ENCODE data around the gene TTYH2.

Gene TTYH2

DNA sequence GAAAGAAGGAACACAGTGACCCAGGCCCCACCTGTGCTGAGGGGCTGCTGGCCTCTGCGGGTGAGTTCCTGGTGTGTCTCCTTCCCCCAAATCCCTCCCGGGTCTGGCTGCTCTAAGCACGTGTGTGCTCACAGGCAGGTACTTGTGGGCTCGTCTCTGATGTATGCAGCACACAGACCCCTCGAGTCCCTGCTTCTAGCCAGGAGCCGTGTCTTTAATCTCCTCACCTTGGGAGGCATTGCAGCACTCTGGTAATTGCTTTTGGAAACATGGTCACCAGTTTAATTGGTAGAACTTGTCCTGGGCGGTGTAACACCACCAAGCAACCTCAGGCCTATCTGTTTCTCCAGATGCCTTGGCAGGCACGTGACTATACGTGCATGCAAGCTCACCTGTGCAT, 18.7 kb upstream of the TTYH2 start:
- DNase-seq (ENCODE audit: low read depth in 2 of 2): no peak

- DNase-seq (ENCODE audit: low read depth in 2 of 2): no peak
Observed at GRCh38 chr17:74196541-74197317, 16.6 kb upstream of the TTYH2 start.

DNA sequence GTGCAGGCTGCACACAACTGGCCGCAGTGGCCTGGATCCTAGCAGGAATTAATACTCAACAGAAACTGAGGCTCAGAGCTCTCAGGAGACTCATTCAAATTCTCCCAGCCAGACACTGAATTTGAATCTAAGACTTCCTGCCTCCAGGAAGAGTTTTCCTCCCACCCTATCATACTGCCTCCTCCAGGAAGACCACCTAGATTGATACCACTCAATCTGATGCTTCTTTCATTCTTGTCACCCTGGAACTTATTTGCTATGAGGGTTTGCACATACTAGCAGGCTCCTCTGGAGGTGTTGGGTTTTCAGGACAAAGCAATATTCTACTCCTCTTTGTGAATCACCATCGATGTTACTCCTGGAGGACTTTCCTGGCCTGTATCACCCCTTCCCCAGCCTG, 15.6 kb upstream of the TTYH2 start:
- no peak for DNase-seq (ENCODE audit: low read depth in 2 of 2)

- DNase-seq (ENCODE audit: low read depth in 2 of 2): no peak
Observed at GRCh38 chr17:74198694-74199093, 14.7 kb upstream of the TTYH2 start.

GRCh38 chr17:74199306-74200092, 13.9 kb upstream of the TTYH2 start:
- peak in 1 of 2 donors; percentile 39 for DNase-seq (ENCODE audit: low read depth in 2 of 2)

GRCh38 chr17:74200112-74200511, 13.3 kb upstream of the TTYH2 start:
- no peak for DNase-seq (ENCODE audit: low read depth in 2 of 2)

DNA sequence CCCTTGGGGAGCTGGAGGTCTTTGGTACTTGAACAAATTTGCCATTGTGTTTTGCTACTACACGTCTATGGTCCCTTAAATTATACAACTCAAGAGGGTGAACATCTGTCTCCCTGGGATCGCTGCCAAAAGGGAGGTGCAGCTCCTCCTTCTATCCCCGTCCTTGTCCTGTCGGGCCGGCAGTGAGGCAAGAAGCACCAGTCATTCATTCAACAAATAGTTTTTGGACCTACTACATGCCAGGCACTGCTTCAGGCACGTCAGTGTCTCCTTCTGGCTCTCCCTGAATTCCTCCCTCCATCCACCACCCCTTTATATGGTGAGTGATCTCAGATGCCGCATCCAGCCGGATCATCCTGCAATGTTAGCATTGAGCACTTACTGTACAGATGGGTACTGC, 12.1 kb upstream of the TTYH2 start:
- DNase-seq (ENCODE audit: low read depth in 2 of 2): no peak

DNA sequence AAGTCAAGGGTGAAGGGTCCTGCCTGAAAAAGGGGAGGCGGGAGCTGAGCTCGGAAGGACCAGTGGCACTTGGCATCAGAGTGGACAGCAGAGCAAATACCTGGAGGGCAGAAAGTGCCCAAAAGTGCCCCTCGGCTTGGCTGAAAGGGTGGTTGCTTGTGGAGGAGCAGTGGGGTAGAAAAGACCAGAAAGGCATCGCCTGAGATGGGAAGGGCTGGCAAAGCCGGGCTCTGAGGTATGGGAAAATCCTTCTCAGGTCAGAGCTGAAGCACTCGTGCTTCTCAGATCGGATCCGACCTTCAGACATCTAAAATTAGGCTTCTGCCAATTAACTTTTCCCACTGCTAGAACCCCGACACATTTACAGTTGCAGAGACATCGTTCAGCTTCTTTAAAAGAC, 11.4 kb upstream of the TTYH2 start:
- DNase-seq (ENCODE audit: low read depth in 2 of 2): no peak

GRCh38 chr17:74202938-74203337, 10.4 kb upstream of the TTYH2 start:
- DNase-seq (ENCODE audit: low read depth in 2 of 2): no peak

DNA sequence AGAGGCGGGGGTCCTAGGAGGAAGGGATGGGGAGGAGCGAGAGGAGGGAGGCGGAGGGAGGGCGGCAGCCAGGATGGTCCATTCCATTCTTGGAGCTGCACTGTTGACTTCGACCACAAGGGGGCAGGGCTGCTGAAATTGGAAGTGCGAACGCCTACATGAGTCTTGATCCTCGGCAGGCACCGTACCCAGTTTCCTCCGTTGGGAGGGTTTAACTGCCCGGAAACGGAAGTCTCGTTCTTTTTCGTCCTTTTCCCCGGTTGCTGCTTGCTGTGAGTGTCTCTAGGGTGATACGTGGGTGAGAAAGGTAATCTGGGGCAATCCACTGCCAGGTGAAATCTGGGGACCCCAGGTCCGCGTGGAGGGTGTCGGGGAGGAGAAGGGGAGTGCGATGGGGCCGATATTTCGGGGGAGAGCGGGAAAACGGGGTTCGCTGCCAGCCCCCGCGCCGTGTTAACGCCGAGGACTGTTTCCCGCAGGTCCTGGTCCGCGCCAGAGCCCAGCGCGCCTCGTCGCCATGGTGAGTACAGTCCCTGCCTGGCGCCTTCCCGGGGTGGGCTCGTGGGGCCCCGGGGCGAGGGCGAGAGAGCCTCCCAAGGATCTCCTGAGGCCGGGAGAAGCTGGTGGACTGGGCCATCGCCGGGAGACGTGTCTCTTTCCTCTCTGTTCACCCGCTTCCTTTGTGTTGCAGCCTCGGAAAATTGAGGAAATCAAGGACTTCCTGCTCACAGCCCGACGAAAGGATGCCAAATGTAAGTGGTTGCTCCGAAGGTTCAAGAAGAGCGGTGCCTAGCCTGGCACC, 9.7 kb upstream of the TTYH2 start, which contains the start of gene RPL38:
Gene RPL38, plus strand, starts transcription at position 240 of the 802 bp plus-strand sequence. Its CDS starts 278 bp downstream, at position 518.
- peak; percentile 88 to 90 for DNase-seq (ENCODE audit: low read depth in 2 of 2)

- DNase-seq (ENCODE audit: low read depth in 2 of 2): no peak
Observed at GRCh38 chr17:74204474-74204873, 8.9 kb upstream of the TTYH2 start.

- no peak for DNase-seq (ENCODE audit: low read depth in 2 of 2)
Observed at GRCh38 chr17:74205274-74205673, 8.1 kb upstream of the TTYH2 start.

GRCh38 chr17:74206332-74206818, 7.0 kb upstream of the TTYH2 start:
- no peak for DNase-seq (ENCODE audit: low read depth in 2 of 2)

GRCh38 chr17:74210191-74211140, 2.9 kb upstream of the TTYH2 start:
- peak; percentile 60 to 68 for DNase-seq (ENCODE audit: low read depth in 2 of 2)

- DNase-seq (ENCODE audit: low read depth in 2 of 2): no peak
Observed at GRCh38 chr17:74211141-74211911, 2.0 kb upstream of the TTYH2 start.

DNA sequence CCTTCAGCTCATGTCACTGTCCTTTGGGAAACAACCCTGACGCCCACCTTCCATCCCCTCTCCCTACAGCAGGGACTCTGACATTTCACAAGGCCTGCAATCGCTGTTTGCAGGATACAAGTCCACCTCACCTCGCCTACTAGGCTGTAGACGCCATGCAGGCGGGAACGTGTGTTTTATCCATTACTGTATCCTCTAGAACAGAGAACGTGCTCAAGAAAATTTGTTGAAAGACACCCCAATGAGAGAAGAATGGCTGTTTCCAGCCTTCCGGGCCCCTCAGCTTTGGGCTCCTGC, 1.5 kb upstream of the TTYH2 start:
- DNase-seq (ENCODE audit: low read depth in 2 of 2): no peak

GRCh38 chr17:74212209-74212912, 1.0 kb upstream of the TTYH2 start:
- DNase-seq (ENCODE audit: low read depth in 2 of 2): no peak

- no peak for DNase-seq (ENCODE audit: low read depth in 2 of 2)
Observed at GRCh38 chr17:74213861-74214391, 555 bp downstream of the TTYH2 start.

Data from stimulated activated CD8-positive, alpha-beta memory T cell treated with anti-CD3 and anti-CD28 coated beads, Interleukin-2, amount 100 ng/mL, for 1 hour (primary cell).